Measurements from ENCODE around the gene UTP11. TPM values are rescaled to one million over a fixed set of nuclear protein-coding genes. Genes with fewer than 3 reads are reported as not detected.

UTP11 gene
- total RNA-seq, 6 experiments from 2014 or later, result 6.8 to 33.1 (median 12.8) TPM

DNA sequence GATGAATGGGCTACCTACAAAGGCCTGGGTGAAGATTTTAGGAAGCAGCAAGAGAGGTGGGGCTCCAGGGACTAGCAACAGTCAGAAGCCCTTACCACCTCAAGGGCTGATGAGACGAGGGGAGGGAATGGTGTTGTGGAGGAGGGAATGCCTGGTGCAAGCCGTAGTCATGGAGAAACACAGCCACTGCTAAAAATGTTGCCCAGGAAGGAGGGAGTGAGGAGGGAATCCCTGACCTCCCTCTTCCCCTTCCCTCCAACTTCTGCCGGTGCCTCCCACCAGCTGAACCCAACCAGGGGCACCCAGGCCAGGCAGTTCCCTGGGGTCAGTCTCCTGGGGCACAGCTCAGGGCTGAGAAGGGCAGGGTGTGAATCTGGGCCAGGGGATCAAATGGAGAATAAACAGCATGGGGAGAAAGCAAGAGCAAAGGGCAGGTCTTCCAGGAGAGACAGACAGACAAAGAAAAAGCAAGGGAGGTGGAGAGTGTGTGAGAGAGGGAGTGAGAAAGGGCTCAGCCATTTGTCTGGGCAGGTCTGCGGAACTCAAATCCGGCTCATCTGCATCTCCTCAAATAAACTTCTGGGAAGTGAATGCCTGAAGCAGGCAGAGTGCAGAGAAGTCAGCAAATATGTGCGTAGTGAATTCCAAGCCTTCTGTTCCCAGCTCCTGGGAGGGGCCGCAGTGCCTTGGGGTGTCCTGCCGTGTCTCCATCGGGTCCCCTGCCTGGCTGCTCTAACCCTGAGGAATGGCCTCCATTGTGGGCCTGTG, 61.2 kb downstream of the UTP11 start:
- WGBS (ENCODE audit: insufficient coverage, low coverage, low lambda C conversion rate, missing lambda C conversion rate), result 40% methylated on average over 1 of the region's 9 CpGs
- Histone ChIP-seq H3K9me3 (no peaks in the 10 kb centered on the region), H3K27ac (no peak overlapping the region), H3K4me1 (no peaks in the 10 kb centered on the region), H3K4me3 (no peak overlapping the region), H3K36me3 (no peaks in the 10 kb centered on the region), H3K27me3 (no peaks in the 10 kb centered on the region)
- no peak for DNase-seq
- no peak for TF ChIP-seq POLR2A (IDR thresholded peaks at IDR 0.05)
- no peak for TF ChIP-seq CTCF (IDR thresholded peaks at IDR 0.05)
- intact Hi-C loops (cut with DNase I), result no loop called here
- ATAC-seq, result no peak

GRCh38 chr1:38074302-38074677, 61.8 kb downstream of the UTP11 start:
- DNase-seq (no peak), ATAC-seq (no peak)
- Histone ChIP-seq H3K27ac (no peak overlapping the region), H3K27me3 (no peaks in the 10 kb centered on the region), H3K4me3 (no peak overlapping the region), H3K9me3 (no peaks in the 10 kb centered on the region), H3K4me1 (no peaks in the 10 kb centered on the region), H3K36me3 (no peaks in the 10 kb centered on the region)
- no peak for TF ChIP-seq CTCF (IDR thresholded peaks at IDR 0.05)
- intact Hi-C loops (cut with DNase I), result no loop called here
- 60% methylated on average over 1 of the region's 4 CpGs for WGBS (ENCODE audit: insufficient coverage, low coverage, low lambda C conversion rate, missing lambda C conversion rate)

Small RNA genes lying within 50 kb of the gene (small RNA-seq; reads per million reads assigned to genes)
- 0 reads per million in 2 experiments for gene RNU6-510P

Other genes with a start within 250 kb of the UTP11 start
- under 1 TPM in 2 of 6 experiments, not detected in 4; 0.07 to 0.16 TPM for gene EPHA10, start 247.6 kb upstream of the UTP11 start, total RNA-seq
- gene MANEAL, start 218.9 kb upstream of the UTP11 start, total RNA-seq, result 1 to 10 TPM; 3.2 to 9.4 (median 5.4) TPM
- gene C1orf122, start 204.9 kb upstream of the UTP11 start, total RNA-seq, result 10 to 100 TPM; 23.0 to 61.7 (median 27.9) TPM
- gene YRDC, start 204.5 kb upstream of the UTP11 start, total RNA-seq, result 10 to 100 TPM in 2 of 6 experiments, 1 to 10 TPM in 4; 4.4 to 18.3 (median 6.4) TPM
- 10 to 100 TPM in 1 of 6 experiments, 1 to 10 TPM in 5; 3.5 to 10.3 (median 6.1) TPM for gene MTF1, start 153.1 kb upstream of the UTP11 start, total RNA-seq
- gene INPP5B, start 65.7 kb upstream of the UTP11 start, total RNA-seq, result 10 to 100 TPM; 10.5 to 23.1 (median 14.6) TPM
- 10 to 100 TPM; 13.6 to 32.1 (median 20.8) TPM for gene SF3A3, start 22.7 kb upstream of the UTP11 start, total RNA-seq
- gene FHL3, start 7.2 kb upstream of the UTP11 start, total RNA-seq, result 1 to 10 TPM; 1.3 to 7.1 (median 4.4) TPM
- under 1 TPM in 1 of 6 experiments, not detected in 5; 0.09 TPM for gene POU3F1, start 34.1 kb downstream of the UTP11 start, total RNA-seq